Measurements from ENCODE around the gene IQSEC1. TPM values are rescaled to one million over a fixed set of nuclear protein-coding genes. Genes with fewer than 3 reads are reported as not detected.

The IQSEC1 gene
- total and polyA plus RNA-seq, 2 of the 8 experiments (the other 6 are each of a cell fraction or from before 2014, with no cell fraction given) = 6.8 to 28.8 TPM

- no peak for TF ChIP-seq RNF2 (IDR thresholded peaks at IDR 0.05; ENCODE audit: borderline replicate concordance, low read depth, low read length, missing control alignments, poor library complexity, severe bottlenecking)
Observed at GRCh38 chr3:13065727-13066126, 7.5 kb downstream of the IQSEC1 start (continued).
